C4-2B (cell line): ENCODE data around the gene RNPS1.

Experiments used
- CTCF ChIP-seq: fragments of 450-650 bp; conservative IDR thresholded peaks from 2 replicates; pipeline ENCODE4 v1.5.1; 2017; ENCODE audit warnings: mild to moderate bottlenecking
- ZFX ChIP-seq: fragments of 450-650 bp; IDR thresholded peaks from 2 replicates; pipeline ENCODE4 v1.6.1; 2017

- TF ChIP-seq CTCF: no peak
- TF ChIP-seq ZFX: no peak
Measured at GRCh38 chr16:2237102-2237482, 30.8 kb downstream of the RNPS1 start.
